CD4-positive, alpha-beta memory T cell (primary cell): ENCODE data around the gene CHL1. TPM values are rescaled to one million over a fixed set of nuclear protein-coding genes. Genes with fewer than 3 reads are reported as not detected.

Experiments used
- CTCF ChIA-PET: fragments of 350-600 bp; sonication (Branson Sonifier 250); formaldehyde crosslinking; loops from one replicate; lab custom pipeline; 2021; ENCODE audit warnings: inconsistent platforms; ENCODE audit not compliant: partially characterized antibody; lab: Charles Lee
- POLR2A ChIA-PET: fragments of 350-600 bp; sonication (Branson Sonifier 250); formaldehyde crosslinking; loops from one replicate; lab custom pipeline; 2021; ENCODE audit not compliant: partially characterized antibody; lab: Charles Lee
- DNase-seq, 5 donors: peaks; one replicate each; pipeline versions ENCODE4 v3.0.0 to v3.0.0-alpha.2; 2020 to 2022; ENCODE audit warnings: mixed read lengths in 1 of 5
- H3K27ac ChIP-seq: one replicate; pipeline ENCODE4 v1.7.0; 2013; ENCODE audit warnings: low read depth, low read length
- H3K27me3 ChIP-seq: 2 replicates; pipeline ENCODE4 v1.7.0; 2013; ENCODE audit warnings: mild to moderate bottlenecking, low read length, moderate library complexity; ENCODE audit not compliant: insufficient read depth
- H3K36me3 ChIP-seq: 2 replicates; pipeline ENCODE4 v1.7.0; 2013; ENCODE audit warnings: mild to moderate bottlenecking, low read length, moderate library complexity; ENCODE audit not compliant: insufficient read depth
- H3K4me1 ChIP-seq: 2 replicates; pipeline ENCODE4 v1.7.0; 2013; ENCODE audit warnings: mild to moderate bottlenecking, low read length, moderate library complexity; ENCODE audit not compliant: insufficient read depth
- H3K4me3 ChIP-seq, 2 donors: one replicate each; pipeline ENCODE4 v1.7.0; 2013; ENCODE audit warnings: low read length in 2 of 2, mild to moderate bottlenecking in 1 of 2
- H3K9me3 ChIP-seq, 2 donors: one replicate each; pipeline ENCODE4 v1.7.0; 2013; ENCODE audit warnings: low read length in 2 of 2, control low read depth in 1 of 2; ENCODE audit not compliant: control insufficient read depth in 1 of 2
- H3K27ac Mint-ChIP-seq, 7 donors: one replicate each; pipeline ENCODE4 v1.8.0; 2020 to 2021; ENCODE audit warnings: mixed read lengths in 7 of 7, mild to moderate bottlenecking in 6 of 7, inconsistent platforms in 3 of 7, moderate library complexity in 3 of 7
- H3K27me3 Mint-ChIP-seq, 2 donors: one replicate each; pipeline ENCODE4 v1.8.0; 2020 to 2021; ENCODE audit warnings: mixed read lengths in 2 of 2
- H3K36me3 Mint-ChIP-seq, 2 donors: one replicate each; pipeline ENCODE4 v1.8.0; 2020 to 2021; ENCODE audit warnings: mixed read lengths in 2 of 2, inconsistent platforms in 1 of 2, mild to moderate bottlenecking in 1 of 2
- H3K4me1 Mint-ChIP-seq, 4 donors: one replicate each; pipeline ENCODE4 v1.8.0; 2020 to 2021; ENCODE audit warnings: mixed read lengths in 4 of 4, mild to moderate bottlenecking in 1 of 4
- H3K4me3 Mint-ChIP-seq, 8 donors: one replicate each; pipeline ENCODE4 v1.8.0; 2020 to 2021; ENCODE audit warnings: mixed read lengths in 8 of 8, mild to moderate bottlenecking in 7 of 8, moderate library complexity in 6 of 8, inconsistent platforms in 3 of 8
- H3K9me3 Mint-ChIP-seq, 8 donors: one replicate each; pipeline ENCODE4 v1.8.0; 2020 to 2021; ENCODE audit warnings: mixed read lengths in 8 of 8, mild to moderate bottlenecking in 5 of 8, inconsistent platforms in 3 of 8, moderate library complexity in 1 of 8
- intact Hi-C: fragments of 100-400 bp; cut with micrococcal nuclease; formaldehyde crosslinking; loops from one replicate; pipeline ENCODE4 v1.15.1; 2023
- polyA plus RNA-seq, 2 donors: library from polyadenylated mRNA; unstranded; fragments of 300-500 nt; fragmentation: Illumina TruSeq; gene quantifications; one replicate each; pipeline ENCODE4 v1.2.3, GENCODE V29; 2021
- total RNA-seq, 2 experiments: library from RNA; stranded (reverse); gene quantifications; one replicate each; pipeline ENCODE4 v1.2.3, GENCODE V29; 2021

Gene CHL1
- total and polyA plus RNA-seq, 4 experiments from 2014 or later: not detected

DNA sequence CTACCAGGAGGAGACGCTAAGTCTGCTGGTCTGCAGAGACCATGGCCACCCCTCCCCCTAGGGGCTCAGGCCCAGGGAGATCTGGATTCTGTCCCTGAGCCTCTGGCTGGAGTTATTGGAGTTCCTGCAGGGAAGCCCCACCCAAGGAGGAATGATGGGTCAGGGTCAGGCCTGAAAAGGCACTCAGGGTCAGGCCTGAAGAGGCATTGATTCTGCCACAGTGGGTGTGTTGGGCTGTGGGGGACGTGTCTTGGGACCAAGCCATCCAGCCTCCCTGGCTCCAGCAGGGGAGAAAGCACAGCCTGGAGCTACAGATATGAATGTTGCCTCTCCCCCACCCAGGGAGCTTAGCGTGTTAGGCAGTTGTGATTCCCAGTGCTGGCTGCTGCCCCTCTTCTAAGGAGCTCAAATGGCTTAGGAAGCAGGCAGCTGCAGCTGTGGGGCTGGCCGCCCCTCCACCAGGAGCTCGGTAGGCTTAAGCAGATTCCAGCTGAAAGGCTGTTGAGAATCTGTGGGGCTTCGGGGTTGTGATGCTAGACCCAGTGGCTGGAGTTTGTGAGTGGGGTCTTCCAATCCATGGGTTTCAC, 176.7 kb downstream of the CHL1 start:
- no peaks in the 10 kb centered on the region for H3K4me1 ChIP-seq
- H3K36me3 ChIP-seq: no peaks in the 10 kb centered on the region
- Mint-ChIP-seq H3K27me3 (no peaks in the 10 kb centered on the region), H3K9me3 (peaks cover 2 to 26% (median 13%) of the 10 kb centered on the region in 8 donors), H3K4me3 (no peak overlapping the region), H3K27ac (no peak overlapping the region), H3K36me3 (no peaks in the 10 kb centered on the region), H3K4me1 (no peaks in the 10 kb centered on the region)
- ChIA-PET POLR2A (no interaction called here), CTCF (no interaction called here)
- no peak overlapping the region for H3K4me3 ChIP-seq
- no peak overlapping the region for H3K27ac ChIP-seq
- H3K9me3 ChIP-seq: no peaks in the 10 kb centered on the region
- no peak for DNase-seq
- intact Hi-C loops: no loop called here
- H3K27me3 ChIP-seq: no peaks in the 10 kb centered on the region

DNA sequence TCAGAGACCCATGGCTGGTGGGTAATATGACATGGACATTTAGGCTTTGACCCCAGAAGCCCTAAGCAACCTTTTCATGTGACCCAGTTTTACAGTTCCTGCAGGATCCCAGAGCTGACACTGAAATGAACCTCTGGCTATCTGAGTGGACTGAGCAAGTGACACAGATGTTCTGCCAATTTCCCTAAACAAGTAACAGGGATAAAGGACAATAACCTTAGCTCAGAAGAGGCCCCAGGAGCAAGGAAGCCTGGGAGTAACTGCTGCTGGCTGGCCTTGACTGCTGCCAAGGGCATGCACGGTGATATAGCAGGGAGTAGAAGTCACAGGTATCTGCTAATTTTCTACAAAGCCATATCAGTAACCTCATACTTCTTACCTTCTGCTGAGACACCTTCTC, 177.9 kb downstream of the CHL1 start:
- no peaks in the 10 kb centered on the region for H3K4me1 ChIP-seq
- H3K27ac ChIP-seq: no peak overlapping the region
- no peak overlapping the region for H3K27ac Mint-ChIP-seq
- H3K4me3 ChIP-seq: no peak overlapping the region
- no peaks in the 10 kb centered on the region for H3K27me3 ChIP-seq
- no peaks in the 10 kb centered on the region for H3K36me3 ChIP-seq
- DNase-seq: no peak
- intact Hi-C loops: no loop called here
- ChIA-PET POLR2A (no interaction called here), CTCF (no interaction called here)
- no peak overlapping the region for H3K4me3 Mint-ChIP-seq
- H3K27me3 Mint-ChIP-seq: peaks cover 0 to 2% of the 10 kb centered on the region in 2 donors
- H3K36me3 Mint-ChIP-seq: no peaks in the 10 kb centered on the region
- no peaks in the 10 kb centered on the region for H3K4me1 Mint-ChIP-seq
- peaks cover 2 to 18% (median 6%) of the 10 kb centered on the region in 8 donors for H3K9me3 Mint-ChIP-seq
- no peaks in the 10 kb centered on the region for H3K9me3 ChIP-seq

DNA sequence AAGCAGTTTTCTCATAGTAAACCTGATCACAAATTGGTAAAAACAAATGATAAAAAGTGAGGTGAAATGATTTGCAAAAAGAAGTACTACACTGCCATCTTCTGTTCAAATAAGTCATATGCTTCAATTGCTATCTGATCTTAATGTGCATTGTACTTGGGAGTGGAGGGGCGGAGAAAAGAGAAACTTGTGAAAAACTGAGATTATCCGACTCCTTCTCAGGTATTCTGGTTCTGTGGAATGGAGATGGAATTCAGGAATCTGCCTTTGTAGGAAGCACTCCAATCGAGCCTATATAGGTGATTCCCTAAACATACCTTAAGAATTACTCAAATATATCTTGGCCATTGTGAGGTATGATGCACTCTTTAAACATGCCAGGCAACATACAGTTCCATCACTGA, 180.6 kb downstream of the CHL1 start:
- no peak overlapping the region for H3K4me3 ChIP-seq
- ChIA-PET POLR2A (no interaction called here), CTCF (no interaction called here)
- H3K27ac Mint-ChIP-seq: no peak overlapping the region
- no peak overlapping the region for H3K27ac ChIP-seq
- no peaks in the 10 kb centered on the region for H3K36me3 Mint-ChIP-seq
- H3K4me1 ChIP-seq: no peaks in the 10 kb centered on the region
- H3K27me3 ChIP-seq: no peaks in the 10 kb centered on the region
- intact Hi-C loops: no loop called here
- no peak overlapping the region for H3K4me3 Mint-ChIP-seq
- no peak for DNase-seq
- H3K36me3 ChIP-seq: no peaks in the 10 kb centered on the region
- no peaks in the 10 kb centered on the region for H3K9me3 ChIP-seq
- H3K27me3 Mint-ChIP-seq: peaks cover 2% of the 10 kb centered on the region in 2 donors
- peaks cover 0 to 7% (median 2%) of the 10 kb centered on the region in 8 donors for H3K9me3 Mint-ChIP-seq
- no peaks in the 10 kb centered on the region for H3K4me1 Mint-ChIP-seq

DNA sequence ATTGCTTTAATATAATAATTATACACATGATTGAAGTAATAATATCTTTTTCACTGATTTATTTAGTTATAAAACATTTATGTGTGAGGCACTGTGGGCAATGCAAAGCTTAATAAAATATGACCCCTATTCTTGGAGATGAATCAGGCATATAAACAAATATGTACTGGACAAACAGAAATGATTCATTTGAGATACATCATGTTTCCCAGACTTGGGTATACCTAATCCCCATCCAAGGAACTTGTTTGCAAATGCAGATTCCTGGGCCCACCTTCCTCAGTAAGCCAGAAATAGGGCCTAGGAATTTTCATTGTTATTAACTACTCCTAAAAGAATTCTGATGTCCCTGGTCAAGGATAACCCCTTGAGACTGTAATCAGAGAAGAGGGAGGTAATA, 184.2 kb downstream of the CHL1 start:
- H3K4me3 ChIP-seq: no peak overlapping the region
- Mint-ChIP-seq H3K27me3 (peaks cover 2% of the 10 kb centered on the region in 2 donors), H3K9me3 (peaks cover 0 to 4% (median 0%) of the 10 kb centered on the region in 8 donors), H3K36me3 (no peaks in the 10 kb centered on the region), H3K4me1 (no peaks in the 10 kb centered on the region), H3K4me3 (no peak overlapping the region), H3K27ac (no peak overlapping the region)
- ChIA-PET POLR2A (no interaction called here), CTCF (no interaction called here)
- no peaks in the 10 kb centered on the region for H3K9me3 ChIP-seq
- no peaks in the 10 kb centered on the region for H3K36me3 ChIP-seq
- intact Hi-C loops: no loop called here
- H3K27ac ChIP-seq: no peak overlapping the region
- H3K27me3 ChIP-seq: no peaks in the 10 kb centered on the region
- no peak for DNase-seq
- H3K4me1 ChIP-seq: no peaks in the 10 kb centered on the region

DNA sequence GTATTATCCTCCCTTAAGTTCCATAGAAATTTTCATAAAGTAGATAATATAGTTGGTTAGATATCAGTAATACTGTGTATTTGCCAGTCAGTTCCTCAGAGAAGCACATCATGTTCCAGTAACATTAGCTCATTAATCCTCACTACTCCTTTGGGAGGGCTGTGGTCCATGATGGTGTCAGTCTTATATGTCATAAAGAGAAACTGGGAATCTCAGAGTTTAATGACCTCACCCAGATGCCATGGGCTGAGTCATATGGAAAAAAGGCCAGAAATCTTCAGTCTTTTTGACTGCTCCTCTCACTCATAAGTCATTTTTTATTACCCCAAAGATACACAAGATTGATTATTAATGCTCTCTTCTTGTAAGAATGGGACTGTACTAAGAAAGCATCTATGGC, 188.6 kb downstream of the CHL1 start:
- Mint-ChIP-seq H3K27me3 (peaks cover 0 to 2% of the 10 kb centered on the region in 2 donors), H3K9me3 (peaks cover 0 to 6% (median 2%) of the 10 kb centered on the region in 8 donors), H3K36me3 (no peaks in the 10 kb centered on the region), H3K27ac (no peak overlapping the region), H3K4me1 (no peaks in the 10 kb centered on the region), H3K4me3 (no peak overlapping the region)
- POLR2A ChIA-PET: no interaction called here
- no peaks in the 10 kb centered on the region for H3K36me3 ChIP-seq
- no peak overlapping the region for H3K4me3 ChIP-seq
- no peaks in the 10 kb centered on the region for H3K9me3 ChIP-seq
- DNase-seq: no peak
- H3K27me3 ChIP-seq: no peaks in the 10 kb centered on the region
- no peak overlapping the region for H3K27ac ChIP-seq
- CTCF ChIA-PET: no interaction called here
- intact Hi-C loops: no loop called here
- H3K4me1 ChIP-seq: no peaks in the 10 kb centered on the region

DNA sequence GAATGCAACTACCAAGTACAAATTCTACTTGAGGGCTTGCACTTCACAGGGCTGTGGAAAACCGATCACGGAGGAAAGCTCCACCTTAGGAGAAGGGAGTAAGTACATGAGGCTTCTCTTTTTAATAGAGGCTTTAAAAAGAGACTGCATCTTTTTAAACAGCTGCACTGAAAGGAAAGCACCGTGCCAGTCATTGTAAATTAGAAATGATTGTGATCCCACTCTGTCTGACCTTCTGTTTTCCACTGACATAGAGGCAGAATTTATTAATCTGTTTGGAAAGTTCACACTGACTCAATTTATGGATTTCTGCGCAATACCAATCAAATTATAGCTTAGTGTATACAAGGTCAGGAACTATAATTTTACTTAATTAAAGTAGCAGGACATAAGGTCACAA, 198.2 kb downstream of the CHL1 start:
- H3K4me1 Mint-ChIP-seq: no peaks in the 10 kb centered on the region
- ChIA-PET POLR2A (no interaction called here), CTCF (no interaction called here)

DNA sequence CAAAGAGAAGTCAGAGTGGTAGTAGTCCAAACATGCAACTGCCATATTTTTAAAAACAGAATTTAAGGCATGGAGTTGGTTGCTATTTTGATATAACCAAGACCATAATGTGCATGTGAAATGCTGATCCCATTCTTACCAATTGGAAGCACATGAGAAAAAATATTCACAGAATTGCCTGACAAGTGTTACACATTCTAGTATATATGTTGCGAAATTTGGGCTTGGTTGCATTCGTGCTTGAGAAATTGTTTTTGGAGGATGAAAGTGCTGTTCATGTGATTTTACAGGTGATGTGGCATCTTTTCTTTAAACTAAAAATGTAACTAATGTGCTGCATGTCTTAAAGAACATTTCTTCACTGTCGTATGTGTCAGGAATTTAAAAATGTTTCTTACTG, 199.7 kb downstream of the CHL1 start:
- Mint-ChIP-seq H3K4me1 (no peaks in the 10 kb centered on the region), H3K4me3 (no peak overlapping the region), H3K27me3 (peaks cover 0 to 1% of the 10 kb centered on the region in 2 donors), H3K9me3 (peaks cover 0 to 4% (median 0%) of the 10 kb centered on the region in 8 donors), H3K36me3 (no peaks in the 10 kb centered on the region), H3K27ac (no peak overlapping the region)
- POLR2A ChIA-PET: no interaction called here
- H3K4me3 ChIP-seq: no peak overlapping the region
- no peaks in the 10 kb centered on the region for H3K36me3 ChIP-seq
- no peak for DNase-seq
- no peaks in the 10 kb centered on the region for H3K27me3 ChIP-seq
- no peak overlapping the region for H3K27ac ChIP-seq
- H3K9me3 ChIP-seq: no peaks in the 10 kb centered on the region
- CTCF ChIA-PET: no interaction called here
- intact Hi-C loops: no loop called here
- H3K4me1 ChIP-seq: no peaks in the 10 kb centered on the region

More for the DNA sequence above, 198.2 kb downstream of the CHL1 start:
- no peak overlapping the region for H3K27ac ChIP-seq
- no peak for DNase-seq
- peaks cover 0 to 4% (median 0%) of the 10 kb centered on the region in 8 donors for H3K9me3 Mint-ChIP-seq
- no peaks in the 10 kb centered on the region for H3K27me3 ChIP-seq
- intact Hi-C loops: no loop called here
- no peaks in the 10 kb centered on the region for H3K9me3 ChIP-seq
- H3K4me1 ChIP-seq: no peaks in the 10 kb centered on the region
- no peaks in the 10 kb centered on the region for H3K36me3 Mint-ChIP-seq
- no peak overlapping the region for H3K4me3 ChIP-seq
- H3K4me3 Mint-ChIP-seq: no peak overlapping the region
- peaks cover 0 to 1% of the 10 kb centered on the region in 2 donors for H3K27me3 Mint-ChIP-seq
- no peak overlapping the region for H3K27ac Mint-ChIP-seq
- H3K36me3 ChIP-seq: no peaks in the 10 kb centered on the region
